ENCODE measurements around the gene KCNS1. TPM values are rescaled to one million over a fixed set of nuclear protein-coding genes. Genes with fewer than 3 reads are reported as not detected.

The KCNS1 gene
- total RNA-seq, 1 donor from 2014 or later, result not detected

DNA sequence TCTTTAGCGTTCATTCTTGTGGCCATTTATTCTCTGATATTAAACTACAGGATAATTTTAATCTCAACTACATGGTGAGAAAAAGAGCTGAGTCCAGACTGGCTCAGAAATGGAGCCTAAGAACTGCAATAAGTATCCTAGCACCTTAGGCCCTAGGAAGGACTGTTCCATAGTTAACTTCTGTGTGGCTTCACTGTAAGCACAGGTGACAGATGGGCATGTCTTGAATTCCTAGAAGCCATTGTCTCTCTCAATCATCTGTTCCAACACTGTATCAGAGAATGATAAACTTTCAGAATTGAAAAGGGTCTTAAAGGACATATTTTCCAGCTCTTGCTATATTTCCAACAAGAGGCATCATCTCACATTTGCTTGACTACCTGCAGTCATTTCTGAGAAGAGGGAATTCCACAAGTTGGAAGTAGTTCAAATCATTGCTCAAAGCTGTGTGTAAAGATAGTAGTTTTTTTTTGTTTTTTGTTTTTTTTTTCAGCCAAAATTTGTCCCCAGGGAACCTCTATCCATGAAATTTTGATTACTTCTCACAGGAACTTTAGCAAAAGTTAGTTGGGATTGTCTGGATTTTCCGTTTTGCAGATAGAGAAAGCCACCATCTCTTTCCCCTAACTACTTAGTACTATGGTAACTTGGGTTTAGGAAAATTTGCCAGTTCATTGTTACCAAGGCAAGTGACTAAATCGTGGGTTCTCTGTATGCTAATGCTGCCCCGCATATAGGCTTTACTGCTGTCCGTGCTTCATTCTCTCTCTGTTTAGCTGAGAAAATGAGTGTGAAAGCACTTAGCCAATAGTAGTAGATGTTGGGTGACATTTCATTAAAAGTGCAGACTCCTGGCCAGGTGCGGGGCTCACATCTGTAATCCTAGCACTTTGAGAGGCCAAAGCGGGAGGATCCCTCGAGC is 47.2 kb downstream of the KCNS1 start:
- TF ChIP-seq, protein P1, sequence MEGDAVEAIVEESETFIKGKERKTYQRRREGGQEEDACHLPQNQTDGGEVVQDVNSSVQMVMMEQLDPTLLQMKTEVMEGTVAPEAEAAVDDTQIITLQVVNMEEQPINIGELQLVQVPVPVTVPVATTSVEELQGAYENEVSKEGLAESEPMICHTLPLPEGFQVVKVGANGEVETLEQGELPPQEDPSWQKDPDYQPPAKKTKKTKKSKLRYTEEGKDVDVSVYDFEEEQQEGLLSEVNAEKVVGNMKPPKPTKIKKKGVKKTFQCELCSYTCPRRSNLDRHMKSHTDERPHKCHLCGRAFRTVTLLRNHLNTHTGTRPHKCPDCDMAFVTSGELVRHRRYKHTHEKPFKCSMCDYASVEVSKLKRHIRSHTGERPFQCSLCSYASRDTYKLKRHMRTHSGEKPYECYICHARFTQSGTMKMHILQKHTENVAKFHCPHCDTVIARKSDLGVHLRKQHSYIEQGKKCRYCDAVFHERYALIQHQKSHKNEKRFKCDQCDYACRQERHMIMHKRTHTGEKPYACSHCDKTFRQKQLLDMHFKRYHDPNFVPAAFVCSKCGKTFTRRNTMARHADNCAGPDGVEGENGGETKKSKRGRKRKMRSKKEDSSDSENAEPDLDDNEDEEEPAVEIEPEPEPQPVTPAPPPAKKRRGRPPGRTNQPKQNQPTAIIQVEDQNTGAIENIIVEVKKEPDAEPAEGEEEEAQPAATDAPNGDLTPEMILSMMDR (IDR thresholded peaks at IDR 0.05; ENCODE audit: partially characterized antibody, unreplicated experiment), result no peak
- DNase-seq, result no peak
- Mint-ChIP-seq H3K9me3 (ENCODE audit: unreplicated experiment) (no peaks in the 10 kb centered on the region), H3K27me3 (ENCODE audit: unreplicated experiment) (no peaks in the 10 kb centered on the region), H3K4me3 (ENCODE audit: unreplicated experiment) (no peak overlapping the region), H3K27ac (ENCODE audit: unreplicated experiment) (no peak overlapping the region), H3K4me1 (ENCODE audit: low read depth, unreplicated experiment) (peaks cover 16% of the 10 kb centered on the region), H3K36me3 (ENCODE audit: unreplicated experiment) (no peaks in the 10 kb centered on the region)

DNA sequence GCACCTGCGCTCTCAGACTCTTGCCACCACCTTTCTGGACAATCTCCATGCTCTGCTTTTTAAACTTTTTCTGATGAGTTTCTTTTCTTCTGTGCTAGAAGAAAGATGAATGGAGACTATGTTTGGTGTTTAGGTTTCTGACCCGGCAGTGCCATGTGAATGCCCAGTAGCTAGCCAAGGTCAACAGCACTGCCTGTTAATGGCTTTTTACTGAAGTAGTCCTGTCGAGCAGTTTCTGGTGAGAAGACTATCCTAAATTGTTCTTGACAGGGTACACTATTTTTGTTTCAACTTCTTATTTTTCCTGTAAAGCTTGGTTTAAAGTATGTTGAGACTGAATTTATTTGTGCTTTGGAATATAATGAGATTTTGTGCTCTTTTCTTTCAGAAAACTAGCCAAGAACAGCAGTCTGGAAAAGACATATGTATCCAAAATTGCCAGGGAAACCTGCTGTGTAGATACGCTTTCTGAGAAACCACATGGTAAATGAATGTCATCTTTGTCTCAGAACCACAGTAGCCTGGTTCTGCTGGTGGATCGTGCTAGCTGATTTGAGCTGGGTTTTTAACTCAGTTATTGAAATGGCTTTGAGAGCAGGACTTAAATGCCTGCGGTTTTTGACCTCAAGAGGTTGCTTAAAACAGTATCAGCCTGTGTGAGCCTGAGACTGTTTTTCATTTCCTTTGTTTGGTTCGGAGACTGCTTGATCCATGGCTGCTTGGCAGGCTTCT is 48.1 kb downstream of the KCNS1 start:
- Mint-ChIP-seq H3K27ac (ENCODE audit: unreplicated experiment) (no peak overlapping the region), H3K36me3 (ENCODE audit: unreplicated experiment) (no peaks in the 10 kb centered on the region)
- no peak for DNase-seq

GRCh38 chr20:45051204-45052060 is 49.5 kb downstream of the KCNS1 start:
- no peaks in the 10 kb centered on the region for H3K27me3 Mint-ChIP-seq (ENCODE audit: unreplicated experiment)
- H3K36me3 Mint-ChIP-seq (ENCODE audit: unreplicated experiment), result no peaks in the 10 kb centered on the region
- peaks cover 15% of the 10 kb centered on the region for H3K4me1 Mint-ChIP-seq (ENCODE audit: low read depth, unreplicated experiment)
- no peaks in the 10 kb centered on the region for H3K9me3 Mint-ChIP-seq (ENCODE audit: unreplicated experiment)
- H3K4me3 Mint-ChIP-seq (ENCODE audit: unreplicated experiment), result no peak overlapping the region
- DNase-seq, result no peak
- TF ChIP-seq, protein P1 (IDR thresholded peaks at IDR 0.05; ENCODE audit: partially characterized antibody, unreplicated experiment), result no peak
- H3K27ac Mint-ChIP-seq (ENCODE audit: unreplicated experiment), result no peak overlapping the region

More for the DNA sequence above, 48.1 kb downstream of the KCNS1 start:
- TF ChIP-seq, protein P1 (IDR thresholded peaks at IDR 0.05; ENCODE audit: partially characterized antibody, unreplicated experiment), result no peak
- Mint-ChIP-seq H3K9me3 (ENCODE audit: unreplicated experiment) (no peaks in the 10 kb centered on the region), H3K4me1 (ENCODE audit: low read depth, unreplicated experiment) (peaks cover 15% of the 10 kb centered on the region), H3K4me3 (ENCODE audit: unreplicated experiment) (no peak overlapping the region), H3K27me3 (ENCODE audit: unreplicated experiment) (no peaks in the 10 kb centered on the region)

DNA sequence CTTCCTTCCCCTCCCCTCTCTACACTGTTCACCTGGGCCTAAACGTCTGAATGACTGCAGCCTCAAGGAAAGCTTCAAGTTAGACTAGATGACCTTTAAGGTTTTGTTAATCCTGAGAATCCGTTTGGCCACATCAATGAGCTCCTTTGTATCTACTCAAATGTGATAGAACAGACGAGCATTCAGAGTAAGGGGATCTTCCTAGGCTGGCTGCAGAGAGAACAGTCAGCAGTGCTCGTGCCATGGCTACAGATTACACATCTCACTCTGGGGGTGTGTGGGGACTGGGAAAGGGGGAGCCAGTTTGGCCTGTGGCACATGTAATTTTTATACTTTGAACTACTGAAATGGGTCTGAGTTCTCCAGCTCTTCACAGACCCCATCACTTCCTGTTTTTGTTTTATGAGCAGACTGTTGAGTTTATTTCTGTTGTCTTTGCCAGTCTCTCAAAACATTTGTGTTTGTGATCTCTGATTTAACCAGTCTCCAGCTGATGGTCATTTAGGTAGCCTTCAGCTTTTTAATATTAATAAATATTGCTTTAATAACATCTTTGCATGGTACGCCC is 50.9 kb downstream of the KCNS1 start:
- Mint-ChIP-seq H3K27ac (ENCODE audit: unreplicated experiment) (peak overlapping the region; percentile 13), H3K4me1 (ENCODE audit: low read depth, unreplicated experiment) (peaks cover 15% of the 10 kb centered on the region), H3K4me3 (ENCODE audit: unreplicated experiment) (peak overlapping the region; percentile 14), H3K36me3 (ENCODE audit: unreplicated experiment) (no peaks in the 10 kb centered on the region), H3K27me3 (ENCODE audit: unreplicated experiment) (no peaks in the 10 kb centered on the region), H3K9me3 (ENCODE audit: unreplicated experiment) (no peaks in the 10 kb centered on the region)
- no peak for DNase-seq
- TF ChIP-seq, protein P1 (IDR thresholded peaks at IDR 0.05; ENCODE audit: partially characterized antibody, unreplicated experiment), result no peak
